Measurements from ENCODE around the gene PDS5B.
"Not testable (repeated sequence)": the region's sequence is repeated elsewhere in the genome, so short reads cannot be mapped to it uniquely, and the experiment has no call there.

The PDS5B gene

GRCh38 chr13:32660227-32660626, 74.0 kb downstream of the PDS5B start:
- peak; percentile 64 for DNase-seq

GRCh38 chr13:32661685-32662084, 75.4 kb downstream of the PDS5B start:
- no peak for DNase-seq

GRCh38 chr13:32663660-32664059, 77.4 kb downstream of the PDS5B start:
- DNase-seq = peak; percentile 24

- DNase-seq = no peak
Measured at GRCh38 chr13:32666990-32667571, 80.8 kb downstream of the PDS5B start.

GRCh38 chr13:32669030-32669646, 82.9 kb downstream of the PDS5B start:
- DNase-seq = peak; percentile 14

- DNase-seq = no peak
Measured at GRCh38 chr13:32674503-32674902, 88.3 kb downstream of the PDS5B start.

- no peak for DNase-seq
Measured at GRCh38 chr13:32676242-32676641, 90.0 kb downstream of the PDS5B start.

- no peak for DNase-seq
Measured at GRCh38 chr13:32682130-32682529, 95.9 kb downstream of the PDS5B start.

- DNase-seq = no peak
Measured at GRCh38 chr13:32682740-32683139, 96.5 kb downstream of the PDS5B start.

- no peak for DNase-seq
Measured at GRCh38 chr13:32687275-32687674, 101.0 kb downstream of the PDS5B start.

GRCh38 chr13:32695602-32696250, 109.5 kb downstream of the PDS5B start:
- DNase-seq = no peak

- no peak for DNase-seq
Measured at GRCh38 chr13:32707471-32707870, 121.2 kb downstream of the PDS5B start.

GRCh38 chr13:32713397-32713796, 127.1 kb downstream of the PDS5B start:
- DNase-seq = no peak

- DNase-seq = not testable (repeated sequence)
Measured at GRCh38 chr13:32716201-32716600, 129.9 kb downstream of the PDS5B start.

- DNase-seq = no peak
Measured at GRCh38 chr13:32720026-32720425, 133.8 kb downstream of the PDS5B start.

- DNase-seq = not testable (repeated sequence)
Measured at GRCh38 chr13:32721131-32722034, 135.1 kb downstream of the PDS5B start.

- no peak for DNase-seq
Measured at GRCh38 chr13:32722340-32722739, 136.1 kb downstream of the PDS5B start.

GRCh38 chr13:32723987-32724386, 137.7 kb downstream of the PDS5B start:
- DNase-seq = no peak

- no peak for DNase-seq
Measured at GRCh38 chr13:32726374-32727037, 140.3 kb downstream of the PDS5B start.

GRCh38 chr13:32728327-32728726, 142.1 kb downstream of the PDS5B start:
- DNase-seq = no peak

- not testable (repeated sequence) for DNase-seq
Measured at GRCh38 chr13:32729097-32729496, 142.8 kb downstream of the PDS5B start.

GRCh38 chr13:32731074-32731473, 144.8 kb downstream of the PDS5B start:
- no peak for DNase-seq

GRCh38 chr13:32731576-32731975, 145.3 kb downstream of the PDS5B start:
- DNase-seq = no peak
